ENCODE results near the gene SLC36A2.

The SLC36A2 gene

GRCh38 chr5:151281001-151281639 is 66.2 kb downstream of the SLC36A2 start:
- DNase-seq: no peak

DNA sequence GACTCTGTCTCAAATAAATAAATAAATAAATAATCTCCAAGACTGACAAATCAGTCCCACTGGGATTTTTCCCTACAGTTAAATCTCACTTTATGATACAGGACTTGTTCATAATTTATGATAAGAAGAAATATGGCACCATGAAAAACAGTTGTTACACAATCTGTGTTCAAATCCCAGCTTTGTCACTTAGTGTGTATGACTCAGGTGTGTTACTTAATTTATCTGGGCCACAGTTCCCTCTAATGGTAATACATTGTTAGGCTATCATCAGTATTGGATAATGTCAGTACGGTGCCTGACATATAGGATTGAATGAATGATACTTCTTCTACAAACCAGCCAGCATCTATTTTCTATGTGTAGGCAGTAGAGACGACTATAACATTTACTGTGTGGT is 66.9 kb downstream of the SLC36A2 start:
- no peak for DNase-seq

- no peak for DNase-seq
Observed at GRCh38 chr5:151278845-151279244, 68.5 kb downstream of the SLC36A2 start.

DNA sequence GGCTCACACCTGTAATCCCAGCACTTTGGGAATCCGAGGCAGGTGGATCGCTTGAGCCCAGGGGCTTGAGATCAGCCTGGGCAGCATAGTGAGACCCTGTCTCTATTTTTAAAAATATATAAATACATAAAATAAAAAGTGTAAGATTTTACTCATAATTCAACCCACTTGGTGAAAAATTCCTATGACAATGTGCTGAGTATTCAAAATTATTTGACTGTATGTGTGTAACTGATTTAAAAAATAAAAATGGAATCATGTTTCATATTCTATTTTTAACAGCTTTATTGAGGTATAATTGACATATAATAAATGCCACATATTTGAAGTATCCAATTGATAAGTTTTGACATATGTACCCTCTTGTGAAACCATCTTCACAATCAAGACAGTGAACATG is 71.6 kb downstream of the SLC36A2 start:
- no peak for DNase-seq

DNA sequence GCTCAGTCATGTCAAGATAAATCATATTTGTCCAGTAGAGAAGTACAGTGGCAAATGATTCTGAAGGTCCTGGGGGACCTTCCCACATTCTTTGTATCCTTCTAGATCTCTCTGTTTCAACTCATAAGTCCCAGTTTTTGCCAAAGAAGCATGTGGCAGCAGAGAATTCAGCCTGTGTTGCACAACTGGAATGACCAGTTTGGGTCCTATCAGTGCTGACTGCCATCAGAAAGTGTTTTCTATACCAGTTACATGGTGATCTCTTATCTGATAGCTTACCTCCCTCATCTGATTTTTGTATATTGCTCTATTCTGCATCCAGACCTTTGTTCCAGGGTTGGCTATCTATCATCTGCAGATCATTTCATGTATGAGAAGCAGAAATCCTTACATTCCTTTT is 72.7 kb downstream of the SLC36A2 start:
- no peak for DNase-seq

GRCh38 chr5:151271336-151271735 is 76.0 kb downstream of the SLC36A2 start:
- DNase-seq: no peak

DNA sequence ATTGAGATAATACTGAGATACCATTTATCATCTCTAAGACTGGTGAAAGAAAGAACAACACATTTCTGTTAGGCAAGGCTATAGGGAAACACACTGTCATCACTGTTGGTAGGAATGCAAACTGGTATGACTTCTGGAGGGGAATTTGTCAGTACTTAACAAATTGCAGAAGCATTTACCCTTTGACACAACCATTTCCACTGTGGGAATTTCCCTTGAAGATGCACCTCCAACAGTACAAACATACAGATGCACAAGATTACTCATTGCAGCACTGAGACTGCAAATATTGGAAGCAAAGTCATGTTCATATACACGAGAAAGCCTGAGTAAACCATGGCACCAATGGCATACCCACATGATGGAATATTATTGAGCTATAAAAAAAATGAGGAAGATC is 76.8 kb downstream of the SLC36A2 start:
- DNase-seq: no peak

DNA sequence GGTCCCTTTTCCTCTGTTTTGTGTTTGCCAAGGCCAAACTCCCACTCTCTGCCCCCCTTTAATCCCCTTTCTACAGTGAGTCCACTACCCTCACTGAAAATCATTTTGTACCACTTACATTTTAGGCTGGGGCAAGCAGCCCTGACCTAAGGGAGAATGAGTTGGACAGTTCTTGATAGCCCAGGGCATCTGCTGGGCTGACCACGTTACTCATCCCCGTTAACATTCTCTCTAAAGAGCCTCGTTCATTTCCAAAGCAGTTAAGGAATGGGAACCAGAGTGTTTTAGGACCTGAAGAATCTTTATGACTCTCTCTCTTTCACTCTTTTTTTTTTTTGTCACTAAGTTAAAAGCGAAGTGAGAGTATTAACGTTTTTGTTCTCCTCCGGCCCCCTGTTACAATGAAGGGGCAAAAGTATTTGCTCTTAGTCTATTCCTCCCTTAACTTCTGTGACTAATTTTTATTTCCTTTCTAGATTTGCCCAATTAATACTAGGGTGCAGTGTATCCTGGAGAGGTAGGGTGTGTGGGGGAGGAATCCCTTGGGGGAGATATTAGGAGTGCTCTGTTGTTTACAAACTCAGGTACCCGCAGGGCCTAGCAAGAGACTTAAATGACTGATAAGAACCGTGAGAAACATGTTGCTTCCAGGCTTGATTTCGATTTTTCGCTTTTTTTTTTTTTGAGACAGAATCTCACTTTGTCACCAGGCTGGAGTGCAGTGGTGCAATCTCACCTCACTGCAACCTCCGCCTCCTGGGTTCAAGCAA is 79.7 kb downstream of the SLC36A2 start:
- no peak for DNase-seq

All from stimulated activated CD4-positive, alpha-beta T cell treated with anti-CD3 and anti-CD28 coated beads, Interleukin-2, amount 100 ng/mL, for 24 hours (primary cell).